ENCODE measurements around the gene CELA2B.
"Not testable (repeated sequence)": the region's sequence is repeated elsewhere in the genome, so short reads cannot be mapped to it uniquely, and the experiment has no call there.

Gene CELA2B

DNA sequence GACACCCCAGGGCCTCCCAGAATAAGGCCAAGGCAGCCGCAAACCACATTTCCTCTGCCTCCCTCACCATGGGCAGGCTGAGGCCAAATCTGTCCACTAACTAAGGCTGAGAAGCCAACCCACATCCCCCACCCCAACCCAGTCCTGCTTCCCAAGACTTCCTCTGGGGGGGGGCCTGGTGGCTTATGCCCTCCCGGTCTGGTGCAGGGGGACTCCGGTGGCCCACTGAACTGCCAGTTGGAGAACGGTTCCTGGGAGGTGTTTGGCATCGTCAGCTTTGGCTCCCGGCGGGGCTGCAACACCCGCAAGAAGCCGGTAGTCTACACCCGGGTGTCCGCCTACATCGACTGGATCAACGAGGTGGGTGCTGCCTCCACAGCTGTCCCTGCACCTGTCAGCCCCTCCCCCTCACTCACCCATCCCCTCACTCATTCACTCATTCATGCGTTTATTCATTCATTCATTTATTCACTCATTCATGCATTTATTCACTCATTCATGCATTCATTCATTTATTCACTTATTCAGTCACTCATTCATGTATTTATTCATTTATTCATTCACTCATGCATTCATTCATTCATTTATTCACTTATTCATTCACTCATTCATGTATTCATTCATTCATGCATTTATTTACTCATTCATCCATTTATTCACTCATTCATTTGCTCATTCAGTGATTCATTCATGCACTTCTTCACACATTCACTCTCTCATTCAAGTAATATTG lies 30.3 kb upstream of the CELA2B start:
- no peak for DNase-seq (ENCODE audit: low spot score)

DNA sequence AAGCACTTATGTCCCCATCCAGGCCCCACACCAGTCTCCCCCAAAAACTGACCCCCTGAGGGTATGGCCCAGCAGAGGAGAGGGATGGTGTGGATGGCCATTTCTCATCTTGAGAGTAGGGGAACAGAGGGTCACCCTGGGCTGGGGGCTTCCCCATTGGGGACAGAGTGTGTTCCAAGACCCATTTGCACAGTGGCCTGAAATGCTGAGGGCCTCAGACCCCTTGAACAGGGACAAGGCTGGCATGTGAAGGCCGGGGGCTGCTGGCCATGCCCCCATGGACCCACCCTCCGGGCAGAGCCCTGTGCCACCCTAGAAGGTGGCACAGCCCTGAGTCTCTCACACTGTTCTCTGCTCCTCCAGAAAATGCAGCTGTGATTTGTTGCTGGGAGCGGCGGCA lies 29.7 kb upstream of the CELA2B start:
- no peak for DNase-seq (ENCODE audit: low spot score)

DNA sequence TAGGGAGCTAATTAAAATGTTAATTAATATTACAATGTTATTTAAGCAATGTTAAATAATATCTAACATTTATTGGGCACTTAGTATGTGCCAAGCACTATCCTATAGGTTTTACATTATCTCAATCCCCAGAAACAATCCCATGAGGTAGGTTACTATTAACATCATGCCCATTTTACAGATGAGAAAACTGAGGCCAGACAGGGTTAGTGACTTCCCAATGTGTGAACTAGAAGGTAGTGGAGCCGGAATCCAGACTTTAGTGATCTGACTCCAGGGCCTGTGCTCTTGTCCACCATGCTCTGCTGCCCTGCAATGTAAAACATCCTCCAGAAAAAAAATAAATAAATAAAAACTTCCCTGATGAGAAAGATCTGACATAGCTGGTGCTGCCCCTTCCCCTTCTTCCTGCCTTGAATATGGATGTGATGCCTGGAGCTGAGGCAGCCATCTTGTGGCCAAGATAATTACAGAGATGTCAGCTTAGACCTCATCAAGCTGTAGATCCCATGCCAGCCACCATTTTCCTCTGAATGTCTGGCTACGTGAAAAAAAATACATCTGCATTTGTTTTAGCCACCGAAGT lies 26.9 kb upstream of the CELA2B start:
- DNase-seq (ENCODE audit: low spot score) = no peak

DNA sequence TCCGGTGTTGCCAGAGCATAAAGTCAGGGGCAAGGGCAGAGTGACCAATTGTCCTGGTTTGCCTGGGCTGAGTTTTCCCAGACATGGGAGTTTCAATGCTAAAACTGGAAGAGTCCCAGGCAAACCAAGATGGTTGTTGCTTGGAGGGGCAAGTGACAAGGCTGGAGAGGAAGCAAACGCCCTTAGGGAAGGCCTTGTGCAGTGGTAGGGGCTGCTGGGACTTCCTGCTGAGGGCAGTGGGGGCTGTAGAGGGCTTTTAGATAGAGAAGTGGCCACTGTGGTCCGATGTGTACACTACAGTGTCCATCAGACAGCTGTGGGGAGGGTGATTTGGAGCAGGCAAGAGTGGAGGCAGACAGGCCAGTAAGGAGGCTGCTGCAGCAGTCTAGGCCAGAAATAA lies 26.3 kb upstream of the CELA2B start:
- DNase-seq (ENCODE audit: low spot score) = no peak

DNA sequence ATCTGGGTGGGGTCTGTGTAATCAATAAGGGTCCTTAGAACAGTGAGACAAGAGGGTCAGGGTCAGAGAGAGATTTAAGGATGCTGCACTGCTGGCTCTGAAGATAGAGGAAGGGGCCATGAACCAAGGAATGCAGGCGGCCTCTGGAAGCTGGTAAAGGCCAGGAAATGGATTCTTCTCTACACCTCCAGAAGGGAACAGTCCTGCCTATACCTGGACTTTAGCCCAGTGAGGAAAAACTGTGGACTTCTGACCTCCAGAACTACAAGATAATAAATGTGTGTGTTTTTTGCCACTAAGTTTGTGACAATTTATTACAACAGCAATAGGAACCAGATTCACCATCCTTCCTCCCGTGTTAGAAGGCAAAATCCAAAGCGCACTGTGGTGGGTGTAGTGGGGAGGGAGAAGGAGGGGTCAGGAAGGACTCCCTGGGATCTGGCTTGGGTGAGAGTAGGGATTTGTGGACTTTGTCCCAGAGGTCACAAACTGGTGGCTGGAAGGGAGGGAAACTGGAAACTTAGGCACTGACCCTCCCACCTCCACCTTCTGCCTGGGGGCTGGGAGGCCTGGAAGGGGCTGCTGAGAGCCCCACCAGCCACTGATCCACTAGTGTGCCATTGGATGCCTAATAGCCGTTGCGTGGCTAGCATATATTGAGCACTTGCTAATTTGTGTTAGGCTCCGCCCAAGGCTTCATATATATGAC lies 24.7 kb upstream of the CELA2B start:
- no peak for DNase-seq (ENCODE audit: low spot score)

DNA sequence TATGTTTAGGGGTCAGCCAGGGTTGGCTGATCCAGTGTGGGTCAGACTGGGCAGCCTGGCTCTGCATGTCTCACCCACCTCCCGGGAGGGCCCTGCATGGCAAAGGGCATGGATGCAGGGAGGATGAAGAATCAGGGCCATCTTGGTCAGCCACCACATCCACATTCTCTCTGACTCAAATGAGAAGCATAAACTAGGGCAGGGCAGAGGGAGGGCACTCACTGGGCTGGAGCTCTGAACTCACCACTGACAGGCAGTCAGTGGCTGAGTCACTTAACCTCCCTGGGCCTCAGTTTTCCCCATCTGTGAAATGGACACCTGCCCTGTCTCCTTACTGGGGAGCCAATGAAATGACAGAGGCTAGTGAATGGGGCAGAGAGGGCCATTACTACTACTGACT lies 23.7 kb upstream of the CELA2B start:
- DNase-seq (ENCODE audit: low spot score) = no peak

DNA sequence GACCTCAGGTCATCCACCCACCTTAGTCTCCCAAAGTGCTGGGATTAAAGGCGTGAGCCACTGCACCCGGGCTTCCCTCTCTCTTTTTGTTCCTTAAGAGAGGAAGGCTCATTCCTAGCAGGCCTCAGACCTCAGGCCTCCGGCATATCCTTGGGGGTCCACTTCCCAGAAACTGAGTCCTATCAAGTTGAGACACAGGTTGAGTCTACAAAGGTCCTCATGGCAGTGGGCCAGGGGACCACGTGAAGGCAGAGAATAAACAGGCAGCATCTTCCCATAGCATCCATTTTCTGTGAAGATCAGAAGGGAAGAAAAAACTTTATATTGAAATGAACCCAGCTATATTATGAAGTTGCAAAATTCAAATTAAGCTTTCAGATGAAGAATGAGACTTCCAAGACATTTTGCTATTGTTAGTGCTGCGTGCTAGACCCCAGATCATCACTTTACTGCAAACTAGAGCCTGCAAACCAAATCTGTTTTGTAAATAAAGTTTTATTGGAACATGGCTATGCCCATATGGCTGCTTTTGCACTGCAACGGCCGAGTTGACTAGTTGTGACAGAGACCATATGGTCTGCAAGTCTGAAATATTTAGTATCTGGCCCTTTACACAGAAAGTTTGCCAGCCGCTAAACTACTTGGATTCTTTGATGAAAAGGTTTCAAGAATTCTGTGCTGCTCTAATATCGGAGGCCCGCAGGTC lies 22.9 kb upstream of the CELA2B start:
- DNase-seq (ENCODE audit: low spot score) = no peak

DNA sequence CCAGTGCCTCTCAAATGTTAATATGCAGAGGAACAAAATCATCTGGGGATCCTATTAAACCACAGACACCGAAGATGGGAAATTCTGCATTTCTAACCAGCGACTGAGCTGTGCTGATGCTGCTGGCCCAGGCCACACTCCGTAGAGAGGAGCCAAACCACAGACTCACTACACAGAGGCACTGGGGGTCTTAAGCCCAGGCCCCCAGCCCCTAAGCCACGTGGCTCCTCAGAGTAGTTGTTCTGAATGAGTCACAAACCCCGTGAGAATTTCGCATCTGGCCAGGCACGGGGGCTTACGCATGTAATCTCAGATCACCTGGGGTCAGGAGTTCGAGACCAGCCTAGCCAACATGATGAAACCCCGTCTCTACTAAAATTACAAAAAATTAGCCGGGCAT lies 22.2 kb upstream of the CELA2B start:
- DNase-seq (ENCODE audit: low spot score) = no peak

DNA sequence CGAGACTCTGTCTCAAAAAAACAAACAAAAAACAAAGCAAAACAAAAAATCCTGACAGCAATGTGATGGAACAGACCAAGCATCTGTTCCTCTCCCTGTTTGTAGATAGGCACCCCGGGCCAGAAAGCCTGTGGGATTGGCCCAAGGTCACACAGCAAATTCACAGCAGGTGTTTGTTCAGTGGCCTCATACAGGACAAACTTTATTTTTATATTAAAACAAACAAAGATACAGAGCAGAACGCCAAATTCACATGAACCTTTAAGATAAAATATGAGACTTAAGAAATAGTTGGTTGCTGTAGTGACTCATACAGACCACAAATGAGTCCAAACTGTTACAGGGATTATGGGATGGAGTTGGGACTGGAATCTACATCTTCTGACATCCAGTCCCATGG lies 21.6 kb upstream of the CELA2B start:
- no peak for DNase-seq (ENCODE audit: low spot score)

DNA sequence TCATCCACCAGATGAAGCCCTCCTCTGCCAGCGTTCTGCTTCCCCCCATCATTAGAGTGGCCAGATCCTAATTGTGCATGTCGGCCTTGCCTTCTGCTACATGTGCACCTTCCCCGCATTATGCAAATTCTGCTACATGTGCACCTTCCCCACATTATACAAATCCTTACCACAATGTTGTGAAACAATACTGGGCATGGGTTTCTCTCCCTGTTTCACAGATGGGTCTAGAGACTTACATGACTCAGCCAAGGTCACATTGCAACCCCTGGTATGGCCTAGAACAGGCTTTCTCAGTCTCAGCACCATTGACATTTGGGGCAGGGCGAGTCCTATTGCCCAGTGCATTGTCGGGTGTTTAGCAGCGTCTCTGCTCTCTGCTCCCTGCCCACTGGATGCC lies 20.4 kb upstream of the CELA2B start:
- no peak for DNase-seq (ENCODE audit: low spot score)

DNA sequence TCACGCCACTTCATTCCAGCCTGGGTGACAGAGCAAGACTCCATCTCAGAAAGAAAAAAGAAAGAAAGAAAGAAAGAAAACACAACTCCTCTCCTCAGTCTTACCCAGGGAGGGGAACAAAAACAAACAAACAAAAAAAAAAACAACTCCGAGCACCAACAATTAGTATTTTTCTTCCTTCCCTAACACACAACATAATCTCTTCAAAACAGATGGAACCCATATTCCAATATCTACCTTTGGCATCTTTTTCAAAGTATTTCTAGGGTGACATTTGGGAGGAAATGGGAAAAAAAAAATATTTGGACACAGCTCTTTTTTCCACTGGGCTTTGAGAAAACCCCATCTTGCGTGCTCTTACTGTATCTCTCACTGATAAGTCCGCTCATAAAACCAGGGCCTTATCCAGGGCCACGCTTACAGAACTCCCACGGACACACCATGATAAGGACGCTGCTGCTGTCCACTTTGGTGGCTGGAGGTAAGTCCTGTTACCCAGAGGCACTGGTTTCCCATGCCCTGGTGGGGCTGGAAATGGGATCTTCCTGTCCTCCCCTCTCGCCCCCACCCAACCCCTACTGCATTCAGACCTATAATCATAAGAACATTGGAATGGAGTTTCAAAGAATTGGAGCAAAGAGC lies 19.5 kb upstream of the CELA2B start, which contains the start of gene CELA2A:
CELA2A (plus strand) TSS at position 420 of the 642 bp plus-strand sequence; CDS start at position 442, 22 bp downstream.
- DNase-seq (ENCODE audit: low spot score) = no peak

DNA sequence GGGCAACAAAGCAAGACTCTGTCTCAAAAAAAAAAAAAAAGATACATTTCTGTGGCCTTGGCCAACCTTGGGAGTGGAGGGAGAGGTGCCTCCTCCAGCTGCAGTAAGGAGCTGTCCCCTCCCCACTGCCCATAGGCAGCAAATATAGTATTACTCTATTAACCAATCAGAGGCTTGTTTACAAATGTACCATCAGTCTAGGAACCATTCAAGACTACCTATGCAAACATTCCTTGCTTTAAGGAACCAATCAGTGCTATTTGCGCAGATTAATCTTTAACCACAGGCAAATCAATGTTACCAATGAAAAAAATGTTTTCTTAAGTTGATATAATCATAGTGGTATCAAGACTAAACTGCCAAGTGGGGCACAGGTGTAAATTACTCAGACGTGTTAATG lies 18.3 kb upstream of the CELA2B start:
- no peak for DNase-seq (ENCODE audit: low spot score)

DNA sequence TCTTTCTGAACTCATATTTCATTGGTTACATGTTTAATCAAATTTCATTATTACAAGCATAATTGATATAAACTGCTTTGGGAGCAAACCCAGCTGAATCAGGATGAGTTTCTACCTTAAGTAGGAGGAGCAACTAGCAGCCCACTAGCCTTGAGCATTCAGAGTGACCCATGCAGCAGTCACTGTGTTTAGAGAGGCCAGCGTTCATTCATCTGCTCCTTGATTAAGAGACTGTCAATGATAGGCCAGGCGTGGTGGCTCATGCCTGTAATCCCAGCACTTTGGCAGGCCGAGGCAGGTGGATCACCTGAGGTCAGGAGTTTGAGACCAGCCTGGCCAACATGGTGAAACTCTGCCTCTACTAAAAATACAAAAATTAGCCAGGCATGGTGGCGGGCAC lies 17.5 kb upstream of the CELA2B start:
- not testable (repeated sequence) for DNase-seq (ENCODE audit: low spot score)

DNA sequence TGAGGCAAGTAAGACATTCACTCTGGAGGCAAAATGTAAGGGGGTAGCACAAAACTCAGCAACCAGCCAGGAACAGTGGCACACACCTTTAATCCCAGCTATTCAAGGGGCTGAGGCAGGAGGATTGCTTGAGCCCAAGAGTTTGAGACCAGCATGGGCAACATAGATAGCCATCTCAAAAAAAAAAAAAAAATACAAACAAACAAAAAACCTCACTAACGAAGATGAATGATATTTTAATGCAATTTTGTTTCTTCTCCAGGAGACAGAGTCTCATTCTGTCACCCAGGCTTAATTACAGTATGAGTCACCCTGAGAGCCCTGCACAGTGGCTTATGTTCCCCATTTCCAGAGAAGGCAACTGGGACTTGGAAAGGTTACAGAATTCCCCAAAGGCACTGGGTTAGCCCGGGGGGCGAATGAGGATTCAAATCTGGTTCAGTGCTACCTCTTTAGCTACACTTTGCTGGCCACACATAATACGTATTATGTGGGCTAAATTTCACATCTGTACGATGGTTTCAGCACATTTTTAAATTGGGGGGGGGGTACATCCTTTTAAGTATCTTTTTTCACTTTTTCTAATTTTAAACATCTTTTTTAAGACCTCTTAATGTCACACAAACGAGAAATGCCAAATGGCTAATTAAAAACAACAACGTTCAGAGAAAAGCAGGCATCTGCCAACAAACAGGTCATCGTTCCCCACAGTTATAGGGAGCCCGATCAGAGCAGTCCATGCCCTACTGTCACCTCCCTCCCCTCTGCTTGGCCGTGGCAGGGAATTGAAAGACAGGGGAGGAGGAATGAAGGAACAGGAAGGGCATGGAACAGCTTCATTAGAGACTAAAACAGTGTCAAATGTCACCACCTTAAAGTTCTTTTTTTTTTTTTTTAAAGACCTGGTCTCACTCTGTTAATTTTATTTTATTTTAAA lies 15.9 kb upstream of the CELA2B start:
- no peak for DNase-seq (ENCODE audit: low spot score)

DNA sequence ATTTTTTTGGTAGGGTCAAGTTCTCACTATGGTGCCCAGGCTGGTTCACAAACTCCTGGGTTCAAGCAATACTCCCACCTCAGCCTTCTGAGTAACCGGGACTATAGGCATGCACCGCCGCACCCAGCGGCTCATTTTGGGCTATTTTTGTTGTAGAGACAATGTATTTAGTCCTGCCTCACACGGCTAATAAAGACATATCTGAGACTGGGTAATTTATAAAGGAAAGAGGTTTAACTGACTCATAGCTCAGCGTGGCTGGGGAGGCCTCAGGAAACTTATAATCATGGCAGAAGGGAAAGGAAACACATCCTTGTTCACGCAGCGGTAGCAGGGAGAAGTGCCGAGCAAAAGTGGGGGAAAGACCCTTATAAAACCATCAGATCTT lies 15.2 kb upstream of the CELA2B start:
- DNase-seq (ENCODE audit: low spot score) = no peak

DNA sequence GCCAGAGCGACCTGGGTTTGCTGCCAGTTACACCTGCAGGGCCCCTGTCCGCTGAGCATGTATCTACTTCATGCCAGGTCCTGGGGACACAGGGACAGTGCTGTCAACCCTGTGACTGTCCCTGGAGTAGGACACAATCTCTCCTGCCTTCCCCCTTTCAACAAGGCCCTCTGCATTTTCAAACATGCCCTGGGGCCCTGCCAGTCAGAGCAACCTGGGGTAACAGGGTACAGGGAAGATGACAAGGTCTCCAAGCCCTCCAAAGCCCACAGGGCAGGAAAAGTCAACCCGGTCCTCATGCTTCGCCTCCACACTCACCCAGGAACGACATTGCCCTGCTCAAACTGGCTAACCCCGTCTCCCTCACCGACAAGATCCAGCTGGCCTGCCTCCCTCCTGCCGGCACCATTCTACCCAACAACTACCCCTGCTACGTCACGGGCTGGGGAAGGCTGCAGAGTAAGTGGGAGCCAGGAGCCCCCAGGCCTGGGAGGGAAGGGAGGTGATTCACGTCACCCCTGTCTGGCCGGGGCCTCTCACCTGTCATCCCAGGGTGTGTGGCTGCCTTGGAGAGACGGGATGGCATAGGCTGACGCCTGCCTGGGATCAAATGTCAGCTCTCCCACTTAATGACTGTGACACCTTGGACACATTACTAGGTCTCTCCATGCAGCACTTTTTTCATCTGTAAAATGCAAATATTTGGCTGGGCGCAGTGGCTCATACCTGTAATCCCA lies 12.7 kb upstream of the CELA2B start:
- not testable (repeated sequence) for DNase-seq (ENCODE audit: low spot score)

DNA sequence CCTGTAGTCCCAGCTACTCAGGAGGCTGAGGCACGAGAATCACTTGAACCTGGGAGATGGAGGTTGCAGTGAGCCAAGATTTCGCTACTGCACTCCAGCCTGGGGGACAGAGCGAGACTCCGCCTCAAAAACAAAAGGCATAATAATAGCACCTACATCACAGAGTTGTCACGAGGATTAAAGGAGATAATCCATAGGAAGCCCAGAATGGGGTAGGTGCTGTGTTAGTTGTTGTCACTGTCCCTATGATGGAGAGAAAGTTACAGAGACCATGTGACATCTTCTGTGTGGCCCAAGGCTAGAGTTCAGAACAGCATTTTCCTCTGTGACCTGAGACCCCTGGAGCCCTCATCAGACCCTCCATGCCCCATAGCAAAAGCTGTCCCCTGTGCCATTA lies 12.0 kb upstream of the CELA2B start:
- DNase-seq (ENCODE audit: low spot score) = not testable (repeated sequence)

DNA sequence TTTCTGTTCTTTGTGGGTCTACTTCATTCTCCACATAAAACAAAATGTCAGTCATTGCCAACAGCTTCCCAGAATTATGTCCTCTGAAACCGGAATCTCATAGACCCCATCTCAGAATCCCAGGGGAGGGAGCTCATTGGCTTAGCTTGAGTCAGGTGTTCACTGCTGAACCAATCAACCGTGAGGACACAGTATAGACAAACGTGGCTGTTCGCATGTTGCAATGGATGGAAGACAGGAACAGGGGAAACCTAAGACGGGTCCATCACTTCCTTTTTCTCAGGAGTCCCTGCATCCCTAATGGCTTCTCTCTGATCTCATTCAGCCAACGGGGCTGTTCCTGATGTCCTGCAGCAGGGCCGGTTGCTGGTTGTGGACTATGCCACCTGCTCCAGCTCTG lies 10.2 kb upstream of the CELA2B start:
- DNase-seq (ENCODE audit: low spot score) = no peak

DNA sequence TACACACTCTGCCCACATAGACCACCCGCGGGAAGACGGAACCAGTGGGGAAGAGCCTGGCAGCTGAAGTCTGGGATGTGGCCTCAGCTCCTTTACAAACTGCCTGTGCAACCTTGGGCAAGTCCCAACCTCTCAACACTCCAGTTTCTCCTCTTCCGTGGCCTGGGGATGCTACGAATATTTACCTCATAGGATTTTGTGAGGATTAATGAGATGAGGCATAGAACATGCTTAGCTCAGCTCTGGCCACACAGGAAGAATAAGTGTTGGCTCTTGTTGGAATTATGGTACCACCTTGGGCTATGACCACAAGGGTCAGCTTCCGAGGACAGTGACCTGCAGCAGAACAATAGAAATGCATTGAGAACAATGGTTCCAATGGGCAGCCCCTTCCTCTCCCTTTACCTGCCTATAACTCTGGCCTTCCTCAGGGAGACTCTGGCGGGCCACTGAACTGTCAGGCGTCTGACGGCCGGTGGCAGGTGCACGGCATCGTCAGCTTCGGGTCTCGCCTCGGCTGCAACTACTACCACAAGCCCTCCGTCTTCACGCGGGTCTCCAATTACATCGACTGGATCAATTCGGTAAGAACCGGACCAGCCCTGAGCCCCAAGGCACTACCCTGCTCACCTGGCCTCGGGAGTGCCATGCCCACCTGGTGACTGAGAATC lies 8.8 kb upstream of the CELA2B start:
- not testable (repeated sequence) for DNase-seq (ENCODE audit: low spot score)

DNA sequence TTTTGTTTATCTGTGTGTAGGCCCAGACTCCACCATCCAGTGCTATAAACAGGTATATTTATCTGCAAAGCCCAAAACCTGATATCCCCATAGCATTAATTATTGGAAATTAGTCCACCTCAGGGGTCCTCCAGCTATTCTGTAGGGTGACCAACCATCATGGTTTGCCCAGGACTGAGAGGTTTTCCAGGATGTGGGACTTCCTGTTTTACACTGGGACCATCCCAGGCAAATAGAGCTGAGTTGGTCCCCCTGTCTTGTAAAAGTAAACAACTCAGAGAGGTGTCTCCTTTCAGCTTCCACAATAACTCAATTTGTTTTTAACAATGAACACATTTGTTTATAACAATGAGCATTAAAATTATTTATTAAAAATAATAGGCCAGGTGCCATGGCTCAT lies 7.8 kb upstream of the CELA2B start:
- no peak for DNase-seq (ENCODE audit: low spot score)
